GM21723 (cell line): ENCODE measurements around the gene MCM9.
A peak's percentile ranks its signal among the peaks of the same experiment; 100 is the strongest.

Source experiments
- ATAC-seq: cut with Tn5 transposase; IDR thresholded peaks from one replicate; pipeline ENCODE4 v1.9.1; 2021; ENCODE audit warnings: mild to moderate bottlenecking, moderate library complexity; ENCODE audit not compliant: unreplicated experiment

Gene MCM9

GRCh38 chr6:118894425-118895260 is 40.3 kb downstream of the MCM9 start:
- peak; percentile 37 for ATAC-seq

- ATAC-seq = peak; percentile 64
These were observed 41.0 kb downstream of the MCM9 start, which contains the start of gene ASF1A for GRCh38 chr6:118893807-118894424. ASF1A (plus strand) TSS chr6:118894152; CDS start chr6:118894414, 262 bp downstream.

GRCh38 chr6:118893064-118893806 is 41.7 kb downstream of the MCM9 start:
- peak; percentile 17 for ATAC-seq

GRCh38 chr6:118892355-118892991 is 42.5 kb downstream of the MCM9 start:
- ATAC-seq = no peak

GRCh38 chr6:118890997-118891790 is 43.8 kb downstream of the MCM9 start:
- peak; percentile 17 for ATAC-seq

GRCh38 chr6:118889163-118889562 is 45.8 kb downstream of the MCM9 start:
- ATAC-seq = no peak

GRCh38 chr6:118886641-118887040 is 48.3 kb downstream of the MCM9 start:
- no peak for ATAC-seq

- ATAC-seq = no peak
These were observed 52.5 kb downstream of the MCM9 start for GRCh38 chr6:118882314-118882905.

- ATAC-seq = peak; percentile 89
These were observed 53.3 kb downstream of the MCM9 start for GRCh38 chr6:118881440-118882313.

GRCh38 chr6:118877806-118878205 is 57.2 kb downstream of the MCM9 start:
- no peak for ATAC-seq

- ATAC-seq = no peak
These were observed 58.1 kb downstream of the MCM9 start for GRCh38 chr6:118876814-118877213.

GRCh38 chr6:118876198-118876597 is 58.8 kb downstream of the MCM9 start:
- no peak for ATAC-seq

- no peak for ATAC-seq
These were observed 59.3 kb downstream of the MCM9 start for GRCh38 chr6:118875672-118876071.

- no peak for ATAC-seq
These were observed 61.7 kb downstream of the MCM9 start for GRCh38 chr6:118873239-118873638.

GRCh38 chr6:118872726-118873125 is 62.2 kb downstream of the MCM9 start:
- no peak for ATAC-seq

GRCh38 chr6:118872318-118872717 is 62.6 kb downstream of the MCM9 start:
- no peak for ATAC-seq

GRCh38 chr6:118871331-118871730 is 63.6 kb downstream of the MCM9 start:
- ATAC-seq = no peak

GRCh38 chr6:118869894-118870589 is 64.9 kb downstream of the MCM9 start:
- ATAC-seq = no peak
